PFSK-1 (cell line): ENCODE data around the gene RAP1A.

ENCODE experiments used
- FOXP2 ChIP-seq: optimal IDR thresholded peaks from 2 replicates; pipeline ENCODE3; 2011; ENCODE audit warnings: borderline replicate concordance, control low read depth, inconsistent platforms; ENCODE audit not compliant: insufficient read depth; ENCODE audit errors: extremely low read length, extremely low read depth
- POLR2AphosphoS5 ChIP-seq: IDR thresholded peaks from 2 replicates; pipeline ENCODE4 v1.6.1; 2012; ENCODE audit warnings: low read depth, mild to moderate bottlenecking, control low read depth, low read length, moderate library complexity
- SIN3A ChIP-seq: IDR thresholded peaks from 2 replicates; pipeline ENCODE4 v1.6.1; 2012; ENCODE audit warnings: mild to moderate bottlenecking, low read length, moderate library complexity, borderline replicate concordance; ENCODE audit not compliant: insufficient read depth
- TAF1 ChIP-seq: IDR thresholded peaks from 2 replicates; pipeline ENCODE4 v1.6.1; 2012; ENCODE audit warnings: low read length, control low read depth, borderline replicate concordance; ENCODE audit not compliant: insufficient read depth
- TF ChIP-seq, protein P1 (sequence below), 2 experiments: IDR thresholded peaks; 2 replicates each; pipeline versions ENCODE4 v1.6.1 to v1.8.0; 2011 to 2012; ENCODE audit warnings: low read depth in 2 of 2, low read length in 2 of 2, control low read depth in 1 of 2, inconsistent platforms in 1 of 2, mild to moderate bottlenecking in 1 of 2, moderate library complexity in 1 of 2; ENCODE audit not compliant: insufficient read depth in 1 of 2

Gene RAP1A

DNA sequence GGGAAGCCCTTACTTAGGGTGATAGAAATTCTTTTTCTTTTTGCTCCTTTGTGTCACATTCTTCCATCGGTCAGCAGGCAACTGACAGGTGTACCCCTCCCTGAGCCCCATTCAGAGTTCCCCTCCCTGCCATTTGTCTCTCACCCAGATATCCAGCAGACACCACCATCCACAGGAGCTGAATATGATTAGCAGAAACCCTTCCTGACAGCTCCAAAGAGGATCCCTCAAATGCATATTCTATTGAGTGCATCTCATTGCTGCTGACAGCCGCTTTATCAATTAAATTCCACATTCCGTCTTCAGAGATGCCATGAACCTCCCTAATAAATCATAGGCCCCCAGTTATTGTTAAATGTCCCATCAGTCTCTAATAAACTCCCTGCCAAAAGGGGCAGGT lies 130.0 kb downstream of the RAP1A start:
- TF ChIP-seq FOXP2: no peak
- TF ChIP-seq SIN3A: no peak
- no peak for TF ChIP-seq TAF1
- TF ChIP-seq, protein P1, sequence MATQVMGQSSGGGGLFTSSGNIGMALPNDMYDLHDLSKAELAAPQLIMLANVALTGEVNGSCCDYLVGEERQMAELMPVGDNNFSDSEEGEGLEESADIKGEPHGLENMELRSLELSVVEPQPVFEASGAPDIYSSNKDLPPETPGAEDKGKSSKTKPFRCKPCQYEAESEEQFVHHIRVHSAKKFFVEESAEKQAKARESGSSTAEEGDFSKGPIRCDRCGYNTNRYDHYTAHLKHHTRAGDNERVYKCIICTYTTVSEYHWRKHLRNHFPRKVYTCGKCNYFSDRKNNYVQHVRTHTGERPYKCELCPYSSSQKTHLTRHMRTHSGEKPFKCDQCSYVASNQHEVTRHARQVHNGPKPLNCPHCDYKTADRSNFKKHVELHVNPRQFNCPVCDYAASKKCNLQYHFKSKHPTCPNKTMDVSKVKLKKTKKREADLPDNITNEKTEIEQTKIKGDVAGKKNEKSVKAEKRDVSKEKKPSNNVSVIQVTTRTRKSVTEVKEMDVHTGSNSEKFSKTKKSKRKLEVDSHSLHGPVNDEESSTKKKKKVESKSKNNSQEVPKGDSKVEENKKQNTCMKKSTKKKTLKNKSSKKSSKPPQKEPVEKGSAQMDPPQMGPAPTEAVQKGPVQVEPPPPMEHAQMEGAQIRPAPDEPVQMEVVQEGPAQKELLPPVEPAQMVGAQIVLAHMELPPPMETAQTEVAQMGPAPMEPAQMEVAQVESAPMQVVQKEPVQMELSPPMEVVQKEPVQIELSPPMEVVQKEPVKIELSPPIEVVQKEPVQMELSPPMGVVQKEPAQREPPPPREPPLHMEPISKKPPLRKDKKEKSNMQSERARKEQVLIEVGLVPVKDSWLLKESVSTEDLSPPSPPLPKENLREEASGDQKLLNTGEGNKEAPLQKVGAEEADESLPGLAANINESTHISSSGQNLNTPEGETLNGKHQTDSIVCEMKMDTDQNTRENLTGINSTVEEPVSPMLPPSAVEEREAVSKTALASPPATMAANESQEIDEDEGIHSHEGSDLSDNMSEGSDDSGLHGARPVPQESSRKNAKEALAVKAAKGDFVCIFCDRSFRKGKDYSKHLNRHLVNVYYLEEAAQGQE (IDR thresholded peaks at IDR 0.05; ENCODE audit: insufficient read depth in 1 of 2, low read depth in 2 of 2, low read length in 2 of 2): no peak
- no peak for TF ChIP-seq POLR2AphosphoS5

DNA sequence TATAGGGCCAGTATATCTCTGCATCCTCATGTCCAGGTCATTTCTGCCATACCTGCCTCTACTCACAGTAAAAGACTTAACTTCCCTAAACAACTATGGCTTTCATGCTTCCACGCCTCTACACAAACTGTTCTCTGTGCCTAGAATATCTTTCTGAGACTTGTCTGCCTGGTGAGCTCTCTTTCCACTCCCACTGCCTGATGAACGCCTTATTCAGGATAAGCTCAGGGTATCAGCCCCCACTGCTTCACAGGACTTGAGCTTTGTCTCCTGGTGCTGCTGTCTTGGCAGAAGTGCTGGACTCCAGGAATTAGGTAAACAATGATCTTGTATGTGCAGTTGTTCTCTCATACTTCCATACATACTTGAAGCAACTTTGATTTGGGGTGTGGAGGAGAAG lies 131.3 kb downstream of the RAP1A start:
- TF ChIP-seq FOXP2: no peak
- no peak for TF ChIP-seq POLR2AphosphoS5
- TF ChIP-seq, protein P1 (IDR thresholded peaks at IDR 0.05; ENCODE audit: insufficient read depth in 1 of 2, low read depth in 2 of 2, low read length in 2 of 2): no peak
- no peak for TF ChIP-seq SIN3A
- no peak for TF ChIP-seq TAF1

DNA sequence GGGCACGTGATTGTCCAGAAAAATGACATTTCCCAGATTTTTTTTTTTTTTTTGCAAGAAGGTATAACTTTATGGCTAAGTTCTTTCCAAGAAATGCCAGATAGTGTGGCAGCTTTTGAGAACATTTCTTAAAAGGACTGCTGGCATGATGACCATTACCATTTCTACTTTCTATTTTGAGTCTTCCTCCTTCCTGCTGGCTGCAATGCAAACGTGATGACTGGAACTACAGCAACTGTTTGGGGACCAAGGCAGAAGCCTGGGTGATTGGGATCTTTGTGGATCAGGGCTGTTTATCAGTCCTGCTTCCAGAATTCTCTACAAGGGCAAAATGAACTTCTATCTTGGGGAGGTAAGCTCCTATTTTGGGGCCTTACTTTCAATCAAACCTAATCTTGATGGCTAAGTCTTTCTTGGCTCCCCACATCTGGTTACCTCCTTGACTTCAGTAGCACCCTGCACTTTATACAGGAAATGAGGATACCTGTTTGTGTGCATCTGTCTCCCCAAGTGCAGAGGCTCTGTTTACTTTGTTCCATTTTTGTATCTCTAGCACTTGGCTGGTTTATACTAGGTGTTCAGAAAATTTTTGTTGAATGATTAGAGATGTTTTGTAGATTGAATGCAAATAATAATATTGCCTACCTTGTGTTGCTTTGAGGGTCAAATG lies 132.5 kb downstream of the RAP1A start:
- TF ChIP-seq, protein P1 (IDR thresholded peaks at IDR 0.05; ENCODE audit: insufficient read depth in 1 of 2, low read depth in 2 of 2, low read length in 2 of 2): no peak
- TF ChIP-seq POLR2AphosphoS5 (no peak), SIN3A (no peak), TAF1 (no peak), FOXP2 (no peak)

DNA sequence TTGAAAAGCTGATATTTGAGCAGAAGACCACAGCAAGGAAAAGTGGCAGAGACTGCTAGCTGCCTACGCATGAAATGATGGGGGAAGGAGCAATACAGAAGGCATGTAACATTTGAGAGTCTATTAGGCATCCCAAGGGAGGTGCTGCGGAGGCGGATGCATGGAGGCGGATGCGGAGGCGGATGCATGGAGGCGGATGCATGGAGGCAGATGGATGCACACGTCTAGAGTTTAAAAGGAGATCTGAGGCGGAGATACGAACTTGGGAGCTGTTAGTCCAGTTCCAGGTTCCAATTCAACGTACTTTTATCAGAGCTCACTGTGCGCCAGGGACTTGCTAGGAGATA lies 135.4 kb downstream of the RAP1A start:
- TF ChIP-seq, protein P1 (IDR thresholded peaks at IDR 0.05; ENCODE audit: insufficient read depth in 1 of 2, low read depth in 2 of 2, low read length in 2 of 2): no peak
- TF ChIP-seq POLR2AphosphoS5 (no peak), FOXP2 (peak; percentile 93), TAF1 (no peak)
